ENCODE measurements around the gene MYO10.

The MYO10 gene

DNA sequence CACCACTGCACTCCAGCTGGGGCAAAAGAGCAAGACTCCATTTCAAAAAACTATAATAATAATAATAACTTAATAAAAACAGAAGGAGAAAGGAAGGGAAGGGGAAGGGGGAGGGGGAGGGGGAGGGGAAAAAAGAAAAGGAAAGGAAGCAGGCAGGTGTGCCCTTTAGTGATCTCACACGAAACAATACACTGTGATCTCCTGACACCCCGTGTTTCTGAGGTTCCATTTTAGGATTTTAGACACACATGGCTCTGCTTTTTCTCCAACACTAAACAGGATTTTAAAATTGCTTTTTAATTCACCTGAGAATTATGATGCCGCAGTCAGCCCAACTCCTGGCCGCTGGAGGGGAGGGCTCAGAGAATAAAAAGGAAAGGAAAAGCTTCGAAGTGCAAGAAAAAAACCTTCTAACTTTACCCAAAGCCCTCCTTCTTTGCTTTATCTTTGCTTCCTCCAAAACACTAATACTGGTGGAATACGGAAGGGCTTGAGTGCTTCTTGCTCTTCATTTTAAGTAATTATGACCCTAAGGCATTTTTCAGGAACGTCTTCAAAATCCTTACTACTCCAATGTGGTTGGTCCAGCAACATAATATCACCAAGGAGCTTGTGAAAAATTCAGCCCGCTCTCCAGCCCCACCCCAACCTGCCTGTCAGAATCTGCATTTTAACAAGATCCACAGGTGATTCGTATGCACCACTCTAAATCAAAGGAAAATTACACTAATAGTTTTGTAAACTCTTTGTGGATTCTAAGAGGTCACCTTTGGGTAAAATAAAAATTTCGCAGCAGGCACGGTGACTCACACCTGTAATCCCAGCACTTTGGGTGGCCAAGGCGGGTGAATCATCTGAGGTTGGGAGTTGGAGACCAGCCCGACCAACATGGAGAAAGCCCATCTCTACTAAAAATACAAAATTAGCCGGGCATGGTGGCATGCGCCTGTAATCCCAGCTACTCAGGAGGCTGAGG is 66.0 kb downstream of the MYO10 start:
- H3K27me3 ChIP-seq (ENCODE audit: insufficient read depth, low read length) = no peaks in the 10 kb centered on the region

DNA sequence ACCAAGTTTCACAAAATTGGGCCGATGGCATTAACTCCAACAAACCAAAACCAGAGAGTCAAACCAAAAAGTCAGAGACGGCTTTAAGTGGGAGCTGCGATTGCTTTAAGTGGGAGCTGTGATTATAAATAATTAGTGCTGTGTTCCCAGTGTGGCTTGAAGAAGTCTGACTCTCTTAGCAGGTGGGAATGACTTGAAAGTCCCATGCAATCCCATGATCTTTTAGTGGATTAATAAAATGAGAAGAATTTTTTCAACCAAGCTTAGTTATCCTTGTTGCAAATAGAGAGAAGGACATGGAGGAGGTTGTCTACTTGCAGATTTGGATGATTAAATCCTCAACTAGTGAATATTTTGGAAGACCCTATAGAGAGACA is 68.5 kb downstream of the MYO10 start:
- Histone ChIP-seq H3K36me3 (ENCODE audit: insufficient read depth, low read length) (no peaks in the 10 kb centered on the region), H3K4me3 (ENCODE audit: low read length) (no peak overlapping the region), H3K4me1 (ENCODE audit: insufficient read depth, low read length) (peaks cover 17% of the 10 kb centered on the region), H3K27me3 (ENCODE audit: insufficient read depth, low read length) (no peaks in the 10 kb centered on the region), H2AFZ (ENCODE audit: low read depth, low read length) (no peak overlapping the region), H3K9me3 (ENCODE audit: low read length) (peaks cover 3% of the 10 kb centered on the region)

More for the DNA sequence above, 66.0 kb downstream of the MYO10 start:
- Histone ChIP-seq H3K4me3 (ENCODE audit: low read length) (no peak overlapping the region), H3K36me3 (ENCODE audit: insufficient read depth, low read length) (peaks cover 7% of the 10 kb centered on the region), H3K4me1 (ENCODE audit: insufficient read depth, low read length) (peaks cover 12% of the 10 kb centered on the region), H2AFZ (ENCODE audit: low read depth, low read length) (no peak overlapping the region), H3K9me3 (ENCODE audit: low read length) (peaks cover 11% of the 10 kb centered on the region)

DNA sequence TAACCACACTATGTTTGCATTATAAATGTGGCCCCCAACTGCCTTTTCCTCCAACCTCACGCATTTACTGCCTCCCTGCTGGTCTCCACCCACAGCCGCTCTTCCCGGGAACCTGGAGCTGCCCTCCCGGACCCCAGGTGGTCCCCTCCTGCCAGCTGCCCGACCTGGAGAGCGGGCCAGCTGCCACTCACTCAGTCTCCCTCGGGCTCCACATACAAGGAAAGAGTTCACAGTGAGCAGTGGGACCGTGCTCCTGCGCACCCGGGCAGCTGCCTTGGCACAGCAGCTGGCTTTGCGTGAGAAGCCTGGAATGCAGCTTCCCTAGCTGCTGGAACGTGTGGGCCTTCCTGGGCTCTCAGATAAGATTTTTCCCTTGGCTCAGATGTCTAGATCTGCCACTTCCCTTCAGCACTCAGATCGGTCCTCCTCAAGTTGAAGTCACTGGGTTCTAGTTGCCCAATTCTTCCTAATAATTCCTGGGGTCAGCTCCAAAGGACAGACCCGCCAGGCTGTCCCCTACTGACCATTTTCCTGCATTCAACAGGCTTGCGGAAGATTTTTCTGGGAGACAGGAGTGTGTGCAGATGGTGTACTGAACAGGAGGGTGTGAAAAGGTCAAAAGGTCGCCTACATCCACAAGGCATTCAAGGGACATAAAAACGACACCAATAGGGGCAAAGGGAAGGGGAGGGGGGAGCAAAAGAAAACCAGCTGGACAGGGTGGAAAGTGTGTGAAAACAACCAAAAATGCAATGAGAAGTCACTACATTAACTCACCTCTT is 69.1 kb downstream of the MYO10 start:
- H3K36me3 ChIP-seq (ENCODE audit: insufficient read depth, low read length) = no peaks in the 10 kb centered on the region
- H3K27me3 ChIP-seq (ENCODE audit: insufficient read depth, low read length) = no peaks in the 10 kb centered on the region
- H3K4me3 ChIP-seq (ENCODE audit: low read length) = no peak overlapping the region
- peaks cover 3% of the 10 kb centered on the region for H3K9me3 ChIP-seq (ENCODE audit: low read length)
- H2AFZ ChIP-seq (ENCODE audit: low read depth, low read length) = no peak overlapping the region
- H3K4me1 ChIP-seq (ENCODE audit: insufficient read depth, low read length) = peaks cover 18% of the 10 kb centered on the region

DNA sequence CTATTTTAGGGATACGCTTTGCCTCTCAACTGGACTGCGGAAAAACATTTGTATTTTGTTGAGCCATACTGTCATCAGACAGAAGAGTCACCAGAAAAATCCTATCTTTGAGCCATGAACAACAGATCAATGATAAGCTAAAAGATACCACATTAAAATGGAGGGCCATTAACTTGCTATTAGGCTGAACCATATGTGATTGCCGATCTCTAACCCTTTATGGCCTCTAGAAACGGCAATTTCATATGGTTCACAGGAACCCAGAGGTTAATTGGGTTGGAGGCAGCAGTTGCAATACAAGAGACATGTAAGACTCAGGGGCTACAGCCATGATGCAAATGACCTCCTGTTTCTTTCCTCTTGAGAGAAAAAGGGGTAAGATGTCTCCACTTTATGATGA is 69.8 kb downstream of the MYO10 start:
- Histone ChIP-seq H3K36me3 (ENCODE audit: insufficient read depth, low read length) (no peaks in the 10 kb centered on the region), H3K4me3 (ENCODE audit: low read length) (no peak overlapping the region), H3K9me3 (ENCODE audit: low read length) (no peaks in the 10 kb centered on the region), H2AFZ (ENCODE audit: low read depth, low read length) (no peak overlapping the region), H3K4me1 (ENCODE audit: insufficient read depth, low read length) (peaks cover 18% of the 10 kb centered on the region), H3K27me3 (ENCODE audit: insufficient read depth, low read length) (no peaks in the 10 kb centered on the region)

DNA sequence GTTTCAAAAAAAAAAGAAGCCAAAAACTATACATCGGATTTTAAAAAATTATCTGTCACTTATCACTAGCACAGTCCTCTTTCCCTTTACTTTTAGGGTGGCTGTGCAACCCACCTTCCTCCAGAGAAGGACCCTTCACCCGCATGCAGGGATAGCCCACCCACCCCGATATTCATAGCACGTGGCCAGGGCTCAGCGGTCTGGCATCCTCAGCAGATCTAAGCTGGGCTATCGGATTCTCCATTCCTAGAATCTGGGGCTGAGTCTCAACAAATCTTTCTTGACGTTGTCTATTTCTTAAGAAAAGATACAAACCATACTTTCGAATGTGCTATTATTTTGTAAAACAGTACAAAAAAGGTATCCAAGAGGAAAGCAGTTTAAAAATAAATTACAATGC is 70.9 kb downstream of the MYO10 start:
- Histone ChIP-seq H3K4me1 (ENCODE audit: insufficient read depth, low read length) (peaks cover 18% of the 10 kb centered on the region), H3K36me3 (ENCODE audit: insufficient read depth, low read length) (no peaks in the 10 kb centered on the region), H3K4me3 (ENCODE audit: low read length) (no peak overlapping the region), H2AFZ (ENCODE audit: low read depth, low read length) (no peak overlapping the region), H3K9me3 (ENCODE audit: low read length) (no peaks in the 10 kb centered on the region), H3K27me3 (ENCODE audit: insufficient read depth, low read length) (no peaks in the 10 kb centered on the region)

DNA sequence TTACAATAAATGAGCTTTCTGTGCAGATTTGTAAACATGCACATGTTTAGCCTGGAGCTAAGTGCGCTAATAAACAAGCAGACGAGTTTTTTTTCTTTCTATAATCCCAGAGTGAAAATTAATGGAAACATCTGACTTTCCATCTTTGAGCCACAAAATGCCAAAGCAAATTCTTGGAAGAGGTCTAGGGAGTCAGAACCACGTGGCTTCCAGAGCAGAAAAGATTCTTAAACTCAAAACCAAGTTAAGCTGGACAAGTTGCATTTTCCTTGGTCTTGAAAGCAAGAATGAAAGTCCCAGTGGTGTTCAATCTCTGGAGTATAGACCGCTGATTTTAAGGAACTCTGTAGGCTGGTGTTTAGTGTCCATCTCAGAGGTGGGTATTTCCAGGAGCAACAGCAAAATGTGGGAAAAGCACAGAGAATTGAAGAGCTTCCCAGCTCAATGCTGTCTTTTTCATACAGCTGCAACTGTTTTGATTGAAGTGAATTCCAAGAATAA is 71.4 kb downstream of the MYO10 start:
- Histone ChIP-seq H2AFZ (ENCODE audit: low read depth, low read length) (no peak overlapping the region), H3K27me3 (ENCODE audit: insufficient read depth, low read length) (no peaks in the 10 kb centered on the region), H3K4me3 (ENCODE audit: low read length) (no peak overlapping the region), H3K9me3 (ENCODE audit: low read length) (no peaks in the 10 kb centered on the region), H3K4me1 (ENCODE audit: insufficient read depth, low read length) (peaks cover 18% of the 10 kb centered on the region), H3K36me3 (ENCODE audit: insufficient read depth, low read length) (no peaks in the 10 kb centered on the region)

DNA sequence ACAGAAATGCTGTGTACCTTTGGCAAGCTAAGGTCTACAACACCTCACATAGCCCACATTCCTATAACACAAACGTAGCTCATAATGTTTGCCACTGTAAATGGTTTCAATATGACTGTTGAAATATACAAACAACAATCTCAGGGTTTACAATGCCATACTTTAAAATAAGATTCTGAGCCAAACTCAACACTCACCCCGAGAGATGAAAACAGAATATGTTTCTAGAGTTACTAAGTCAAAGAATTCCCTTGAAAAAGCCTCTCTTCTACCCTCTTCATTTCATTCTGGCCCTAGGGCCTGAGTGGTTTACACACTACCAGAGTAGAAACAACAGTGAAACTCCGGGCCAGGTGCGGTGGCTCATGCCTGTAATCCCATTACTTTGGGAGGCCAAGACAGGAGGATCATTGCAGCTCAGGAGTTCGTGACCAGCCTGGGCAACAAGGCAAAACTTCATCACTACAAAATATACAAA is 72.6 kb downstream of the MYO10 start:
- Histone ChIP-seq H3K9me3 (ENCODE audit: low read length) (no peaks in the 10 kb centered on the region), H2AFZ (ENCODE audit: low read depth, low read length) (no peak overlapping the region), H3K4me1 (ENCODE audit: insufficient read depth, low read length) (peaks cover 18% of the 10 kb centered on the region), H3K27me3 (ENCODE audit: insufficient read depth, low read length) (no peaks in the 10 kb centered on the region), H3K4me3 (ENCODE audit: low read length) (no peak overlapping the region), H3K36me3 (ENCODE audit: insufficient read depth, low read length) (no peaks in the 10 kb centered on the region)

DNA sequence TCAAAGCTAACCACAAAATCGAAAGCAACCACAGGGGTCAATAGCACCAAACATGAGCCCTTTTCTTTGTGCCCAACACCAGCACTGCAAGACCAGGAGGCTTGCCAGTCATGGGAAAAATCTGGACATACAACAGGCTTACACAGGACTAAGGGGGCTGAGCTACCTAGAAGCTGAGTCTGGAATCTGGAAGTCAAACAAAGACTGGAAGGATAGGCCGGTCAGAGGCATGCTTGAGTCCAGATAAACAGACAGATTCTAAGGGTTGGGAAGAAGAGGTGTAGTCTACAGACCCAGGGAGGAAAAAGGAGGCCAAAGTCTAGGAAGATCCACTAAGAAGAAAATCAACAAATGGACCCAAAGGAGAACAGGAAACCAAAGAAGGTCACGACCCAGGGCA is 73.3 kb downstream of the MYO10 start:
- Histone ChIP-seq H3K36me3 (ENCODE audit: insufficient read depth, low read length) (no peaks in the 10 kb centered on the region), H3K27me3 (ENCODE audit: insufficient read depth, low read length) (no peaks in the 10 kb centered on the region), H3K4me1 (ENCODE audit: insufficient read depth, low read length) (peaks cover 18% of the 10 kb centered on the region), H3K4me3 (ENCODE audit: low read length) (no peak overlapping the region), H2AFZ (ENCODE audit: low read depth, low read length) (no peak overlapping the region), H3K9me3 (ENCODE audit: low read length) (no peaks in the 10 kb centered on the region)

DNA sequence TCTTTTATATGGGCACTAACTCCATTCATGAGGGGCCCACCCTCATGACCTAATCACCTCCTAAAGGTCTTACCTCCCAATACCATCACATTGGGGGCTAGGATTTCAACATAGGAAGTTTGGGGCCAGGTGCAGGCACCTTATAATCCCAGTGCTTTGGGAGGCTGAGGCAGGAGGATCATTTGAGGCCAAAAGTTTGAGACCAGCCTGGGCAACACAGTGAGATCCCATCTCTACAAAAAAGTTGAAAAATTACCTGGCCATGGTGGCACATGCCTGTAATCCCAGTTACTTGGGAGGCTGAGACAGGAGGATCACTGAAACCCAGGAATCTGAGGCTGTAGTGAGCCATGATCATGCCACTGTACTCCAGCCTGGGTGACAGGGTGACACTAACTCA is 76.7 kb downstream of the MYO10 start:
- no peaks in the 10 kb centered on the region for H3K9me3 ChIP-seq (ENCODE audit: low read length)
- no peak overlapping the region for H3K4me3 ChIP-seq (ENCODE audit: low read length)
- H2AFZ ChIP-seq (ENCODE audit: low read depth, low read length) = no peak overlapping the region
- H3K27me3 ChIP-seq (ENCODE audit: insufficient read depth, low read length) = no peaks in the 10 kb centered on the region
- peaks cover 22% of the 10 kb centered on the region for H3K4me1 ChIP-seq (ENCODE audit: insufficient read depth, low read length)
- H3K36me3 ChIP-seq (ENCODE audit: insufficient read depth, low read length) = no peaks in the 10 kb centered on the region

DNA sequence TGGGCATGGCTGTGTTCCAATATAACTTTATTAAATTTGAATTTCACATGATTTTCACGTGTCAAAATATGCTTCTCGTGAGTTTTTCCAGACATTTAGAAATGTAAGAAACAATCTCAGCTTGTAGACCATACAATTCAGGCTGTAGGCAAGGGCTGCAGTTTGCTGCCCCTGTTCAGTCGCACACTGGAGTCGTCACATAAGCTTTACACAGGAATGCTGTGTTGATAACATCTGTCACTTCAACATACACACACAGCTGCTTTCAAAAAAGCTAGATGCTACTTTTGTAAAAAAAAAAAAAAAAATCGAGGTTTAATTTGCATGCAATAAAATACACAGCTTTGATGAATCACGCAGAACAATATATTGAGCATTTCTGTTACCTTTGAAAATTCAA is 77.9 kb downstream of the MYO10 start:
- H3K4me3 ChIP-seq (ENCODE audit: low read length) = no peak overlapping the region
- no peaks in the 10 kb centered on the region for H3K27me3 ChIP-seq (ENCODE audit: insufficient read depth, low read length)
- no peaks in the 10 kb centered on the region for H3K9me3 ChIP-seq (ENCODE audit: low read length)
- peaks cover 22% of the 10 kb centered on the region for H3K4me1 ChIP-seq (ENCODE audit: insufficient read depth, low read length)
- H3K36me3 ChIP-seq (ENCODE audit: insufficient read depth, low read length) = no peaks in the 10 kb centered on the region
- no peak overlapping the region for H2AFZ ChIP-seq (ENCODE audit: low read depth, low read length)

DNA sequence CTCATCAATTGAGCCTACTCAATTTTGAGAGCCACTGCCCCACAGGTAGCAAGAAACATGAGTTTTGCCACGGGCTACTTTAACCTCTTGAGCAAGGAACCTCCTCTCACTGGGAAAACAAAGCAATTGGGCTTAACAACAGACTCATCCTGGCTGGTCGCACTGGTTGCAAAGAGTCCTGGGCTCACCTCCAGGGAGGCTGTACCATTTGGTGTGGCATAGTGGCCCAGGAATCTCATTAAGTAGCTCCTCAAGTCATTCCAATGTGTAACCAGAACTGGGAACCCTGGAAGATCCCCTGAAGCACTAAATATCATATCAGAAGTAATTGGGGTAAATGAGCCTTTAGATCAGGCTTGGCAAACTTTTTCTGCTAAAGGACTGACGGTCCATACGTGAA is 78.5 kb downstream of the MYO10 start:
- no peak overlapping the region for H3K4me3 ChIP-seq (ENCODE audit: low read length)
- H3K4me1 ChIP-seq (ENCODE audit: insufficient read depth, low read length) = peaks cover 20% of the 10 kb centered on the region
- no peaks in the 10 kb centered on the region for H3K9me3 ChIP-seq (ENCODE audit: low read length)
- no peaks in the 10 kb centered on the region for H3K36me3 ChIP-seq (ENCODE audit: insufficient read depth, low read length)
- H2AFZ ChIP-seq (ENCODE audit: low read depth, low read length) = no peak overlapping the region
- no peaks in the 10 kb centered on the region for H3K27me3 ChIP-seq (ENCODE audit: insufficient read depth, low read length)

DNA sequence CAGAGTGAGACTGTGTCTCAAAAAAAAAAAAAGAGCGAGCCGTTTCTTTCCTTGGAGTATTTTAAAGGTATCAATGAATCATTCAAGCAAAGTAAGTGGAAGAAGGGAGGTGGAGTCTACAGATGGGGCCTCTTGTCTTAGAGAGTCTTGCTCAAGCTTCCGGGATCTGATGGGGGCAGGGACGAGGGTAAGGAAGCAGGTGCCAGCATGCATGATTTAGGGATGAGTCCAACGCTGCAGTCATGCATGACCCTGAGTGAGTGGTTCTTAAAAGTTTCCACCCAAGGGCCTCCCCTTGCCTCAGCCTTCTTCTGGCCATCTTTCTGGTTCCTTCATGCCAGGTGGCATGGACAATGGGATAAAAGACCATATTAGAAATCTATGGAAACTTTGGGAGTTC is 79.6 kb downstream of the MYO10 start:
- Histone ChIP-seq H3K36me3 (ENCODE audit: insufficient read depth, low read length) (no peaks in the 10 kb centered on the region), H3K27me3 (ENCODE audit: insufficient read depth, low read length) (no peaks in the 10 kb centered on the region), H3K9me3 (ENCODE audit: low read length) (no peaks in the 10 kb centered on the region), H3K4me3 (ENCODE audit: low read length) (no peak overlapping the region), H2AFZ (ENCODE audit: low read depth, low read length) (no peak overlapping the region), H3K4me1 (ENCODE audit: insufficient read depth, low read length) (peaks cover 25% of the 10 kb centered on the region)

DNA sequence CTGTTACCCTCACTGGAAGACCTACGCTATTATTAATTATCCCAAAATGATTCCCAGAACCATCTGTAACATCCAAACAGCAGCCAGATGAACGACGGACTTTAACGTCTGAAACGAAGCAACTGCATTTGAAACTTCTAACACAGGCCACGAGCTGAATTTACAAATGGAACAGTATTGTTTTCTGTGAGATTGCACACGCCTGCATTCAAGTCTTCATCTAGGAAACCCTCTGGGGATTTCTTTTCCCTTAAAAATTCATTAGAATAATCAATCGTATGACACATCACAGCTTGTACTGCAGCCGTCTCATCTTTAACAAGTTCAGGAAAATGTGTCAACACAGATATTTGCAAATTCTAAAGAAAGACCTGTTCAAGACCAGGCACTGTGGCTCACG is 80.2 kb downstream of the MYO10 start:
- H3K36me3 ChIP-seq (ENCODE audit: insufficient read depth, low read length) = no peaks in the 10 kb centered on the region
- H3K9me3 ChIP-seq (ENCODE audit: low read length) = no peaks in the 10 kb centered on the region
- no peaks in the 10 kb centered on the region for H3K27me3 ChIP-seq (ENCODE audit: insufficient read depth, low read length)
- H3K4me1 ChIP-seq (ENCODE audit: insufficient read depth, low read length) = peaks cover 25% of the 10 kb centered on the region
- no peak overlapping the region for H2AFZ ChIP-seq (ENCODE audit: low read depth, low read length)
- no peak overlapping the region for H3K4me3 ChIP-seq (ENCODE audit: low read length)

Measured in neuron (in vitro differentiated cells).